A172 (cell line): ENCODE data around the gene TCEAL7. TPM values are rescaled to one million over a fixed set of nuclear protein-coding genes. Genes with fewer than 3 reads are reported as not detected.
"Not testable (repeated sequence)": the region's sequence is repeated elsewhere in the genome, so short reads cannot be mapped to it uniquely, and the experiment has no call there.

ENCODE experiments used
- DNase-seq: peaks from one replicate; pipeline ENCODE4 v3.0.0-alpha.2; 2015; ENCODE audit warnings: low spot score
- total RNA-seq: library from RNA; depleted of rRNA; stranded (reverse); fragments of >200 nt; shearing (Covaris generic); gene quantifications from 2 replicates; pipeline ENCODE4 v1.2.3, GENCODE V29; 2014; rRNA removed

The TCEAL7 gene, protein sequence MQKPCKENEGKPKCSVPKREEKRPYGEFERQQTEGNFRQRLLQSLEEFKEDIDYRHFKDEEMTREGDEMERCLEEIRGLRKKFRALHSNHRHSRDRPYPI
- 16.6 and 29.0 TPM in 2 replicates for total RNA-seq

DNA sequence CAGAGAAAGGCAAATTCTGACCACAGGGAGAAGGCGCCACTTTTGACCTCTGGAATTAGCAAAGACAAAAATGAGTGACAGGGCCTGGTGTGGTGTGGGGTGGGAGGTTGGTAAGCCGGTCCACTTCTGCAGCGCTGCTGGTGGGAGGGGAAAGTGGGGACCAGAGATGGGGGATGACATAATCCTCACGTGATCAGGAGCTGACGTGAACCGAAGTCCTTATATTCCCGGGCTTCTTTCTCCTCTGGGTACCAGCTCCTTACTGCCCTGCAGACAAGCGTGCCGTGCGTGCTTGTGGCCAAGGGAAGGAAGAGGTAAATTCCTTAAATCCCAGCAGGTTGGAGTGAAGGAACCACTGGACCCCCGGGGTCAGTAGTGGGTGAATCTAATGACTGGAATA lies at the start of gene TCEAL7:
TCEAL7 (plus strand) TSS at position 249 of the 400 bp plus-strand sequence. CDS start 1,165 bp downstream, outside the sequence.
- DNase-seq, result peak; percentile 17

DNA sequence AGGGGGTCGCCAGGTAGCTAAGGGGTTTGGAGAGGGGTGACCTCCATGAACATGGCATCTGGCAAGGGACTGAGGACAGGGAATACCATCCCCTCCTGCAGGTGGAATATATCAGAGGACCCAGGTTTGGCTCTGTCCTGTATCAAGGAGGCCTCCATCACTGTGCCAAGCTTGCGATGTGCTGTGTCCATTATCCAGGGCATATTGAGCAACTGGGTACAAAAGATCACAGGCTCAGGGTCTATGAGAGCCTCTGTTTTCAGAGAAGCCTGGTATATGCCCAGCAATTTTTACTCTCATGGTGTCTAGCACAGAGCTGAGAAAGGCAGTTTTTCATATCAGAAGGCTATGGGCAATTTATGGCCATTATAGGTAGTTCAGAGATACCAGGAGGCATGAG lies 36.9 kb upstream of the TCEAL7 start:
- no peak for DNase-seq

DNA sequence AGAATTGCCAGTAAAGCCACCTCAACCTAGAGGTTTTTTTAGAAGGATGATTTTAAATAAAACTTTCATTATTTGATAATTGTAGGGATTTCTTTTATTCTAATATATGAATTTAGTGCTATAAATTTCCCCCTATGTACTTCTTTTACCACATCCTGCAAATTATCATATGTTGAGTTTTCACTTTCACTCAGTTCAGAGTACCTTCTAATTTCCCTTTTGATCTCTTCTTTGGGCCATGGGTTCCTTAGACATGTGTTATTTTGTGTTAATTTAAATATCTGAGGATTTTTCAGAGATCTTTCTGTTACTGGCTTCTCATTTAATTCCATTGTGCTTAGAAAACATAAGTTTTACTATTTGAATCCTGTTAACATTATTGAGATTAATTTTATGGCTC lies 25.3 kb upstream of the TCEAL7 start:
- no peak for DNase-seq

DNA sequence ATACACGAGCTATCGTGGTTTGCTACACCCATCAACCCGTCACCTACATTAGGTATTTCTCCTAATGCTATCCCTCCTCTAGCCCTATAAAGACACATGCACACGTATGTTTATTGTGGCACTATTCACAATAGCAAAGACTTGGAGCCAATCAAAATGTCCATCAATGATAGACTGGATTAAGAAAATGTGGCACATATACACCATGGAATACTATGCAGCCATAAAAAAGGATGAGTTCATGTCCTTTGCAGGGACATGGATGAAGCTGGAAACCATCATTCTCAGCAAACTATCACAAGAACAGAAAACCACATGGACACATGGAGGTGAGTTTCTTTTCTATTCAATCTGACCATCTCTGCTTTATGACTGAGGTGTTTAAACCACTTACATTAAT lies 24.4 kb upstream of the TCEAL7 start:
- not testable (repeated sequence) for DNase-seq

DNA sequence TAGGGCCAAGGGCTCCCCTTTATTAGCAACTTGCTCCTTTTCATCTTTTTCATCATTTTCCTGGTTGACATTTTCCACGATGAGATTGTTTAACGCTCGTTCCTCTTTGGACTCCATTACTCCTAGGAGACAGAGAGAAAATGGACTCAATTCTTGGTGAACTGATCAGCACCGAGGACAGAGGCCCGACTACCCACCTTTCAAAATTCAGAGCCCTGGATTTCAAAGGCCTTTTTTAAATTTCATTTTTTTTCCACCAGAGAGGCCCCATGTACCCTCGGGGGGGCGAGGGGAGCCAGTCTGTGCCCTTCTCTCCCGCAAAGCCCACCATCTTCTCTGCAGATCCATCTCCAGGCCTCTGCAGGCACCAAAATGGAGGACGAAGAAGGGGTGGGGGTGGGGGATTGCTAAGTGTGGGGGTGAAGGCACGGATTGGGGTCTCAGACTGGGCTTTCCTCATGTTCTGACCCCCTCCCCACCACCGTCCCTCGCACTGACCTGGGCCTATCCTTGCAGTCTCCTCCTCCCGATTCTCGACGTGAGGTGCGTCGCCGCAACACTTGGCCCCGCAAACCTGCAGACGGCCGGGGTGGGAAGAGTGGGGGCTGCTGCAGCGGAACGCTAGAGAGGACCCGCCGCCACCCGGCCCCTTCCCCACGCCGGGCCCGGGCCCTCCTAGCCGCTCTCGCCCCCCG lies 20.0 kb upstream of the TCEAL7 start:
- no peak for DNase-seq

DNA sequence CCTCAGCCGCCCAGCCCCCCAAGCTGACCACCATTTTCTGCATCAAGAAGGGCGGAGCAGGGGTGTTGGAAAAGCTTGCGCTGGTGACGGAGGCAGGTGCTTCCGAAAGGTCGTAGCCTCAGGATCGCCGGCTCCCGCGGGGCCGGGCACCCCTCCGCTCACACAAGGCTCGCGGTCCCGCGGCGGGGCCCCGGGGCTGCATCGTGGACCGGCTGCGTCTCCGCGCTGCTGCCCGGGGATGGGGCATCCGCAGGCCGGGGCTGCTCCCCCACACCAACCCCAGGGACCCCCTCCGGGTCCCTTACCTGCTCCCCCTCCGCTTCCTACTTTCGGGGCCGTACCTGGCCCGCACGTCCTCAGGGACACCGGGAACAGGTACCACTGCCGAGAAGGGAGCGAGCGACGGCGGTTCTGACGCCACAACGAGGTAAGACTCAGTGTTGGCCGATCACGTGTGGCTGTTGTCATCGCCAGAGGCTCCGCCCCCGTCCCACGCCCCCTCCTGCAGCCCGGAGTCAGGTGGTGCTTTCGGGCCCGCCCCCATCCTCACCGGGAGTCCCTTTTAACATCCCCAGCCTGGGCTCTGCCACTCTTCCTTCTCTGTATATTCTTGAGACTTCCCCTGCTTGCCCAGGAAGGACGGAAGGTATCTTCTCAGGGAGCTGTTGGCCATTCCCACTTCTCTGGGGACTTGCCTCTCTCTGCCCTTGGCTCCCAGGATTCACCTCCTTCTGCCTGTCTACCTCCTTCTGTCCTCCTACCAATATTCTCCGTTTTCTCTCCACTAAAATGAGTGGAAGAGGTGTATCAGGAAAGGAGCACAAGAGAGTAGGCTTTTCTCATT lies 19.3 kb upstream of the TCEAL7 start, which contains the start of gene BEX2:
BEX2 (minus strand) TSS at position 436 of the 844 bp plus-strand sequence. CDS start 1,014 bp downstream, outside the sequence.
- DNase-seq, result peak; percentile 18

DNA sequence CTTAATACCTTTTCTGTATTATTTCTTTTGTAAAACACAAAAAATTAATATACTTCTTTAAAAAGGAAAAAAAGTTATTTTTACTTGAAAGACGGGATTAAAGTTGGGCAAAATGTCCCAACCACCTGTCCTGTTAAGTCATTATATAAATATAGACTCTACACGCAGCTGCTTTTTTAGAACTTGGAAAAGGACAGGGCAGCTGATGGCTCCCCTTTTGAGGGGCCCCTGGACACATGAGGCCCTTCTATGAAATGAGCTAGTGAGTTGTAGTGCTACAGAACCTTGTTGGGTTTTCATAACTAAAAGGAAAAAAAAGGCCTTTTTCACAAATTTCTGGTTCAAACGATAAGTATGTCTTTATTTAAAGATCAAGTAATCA lies 18.6 kb upstream of the TCEAL7 start:
- no peak for DNase-seq

DNA sequence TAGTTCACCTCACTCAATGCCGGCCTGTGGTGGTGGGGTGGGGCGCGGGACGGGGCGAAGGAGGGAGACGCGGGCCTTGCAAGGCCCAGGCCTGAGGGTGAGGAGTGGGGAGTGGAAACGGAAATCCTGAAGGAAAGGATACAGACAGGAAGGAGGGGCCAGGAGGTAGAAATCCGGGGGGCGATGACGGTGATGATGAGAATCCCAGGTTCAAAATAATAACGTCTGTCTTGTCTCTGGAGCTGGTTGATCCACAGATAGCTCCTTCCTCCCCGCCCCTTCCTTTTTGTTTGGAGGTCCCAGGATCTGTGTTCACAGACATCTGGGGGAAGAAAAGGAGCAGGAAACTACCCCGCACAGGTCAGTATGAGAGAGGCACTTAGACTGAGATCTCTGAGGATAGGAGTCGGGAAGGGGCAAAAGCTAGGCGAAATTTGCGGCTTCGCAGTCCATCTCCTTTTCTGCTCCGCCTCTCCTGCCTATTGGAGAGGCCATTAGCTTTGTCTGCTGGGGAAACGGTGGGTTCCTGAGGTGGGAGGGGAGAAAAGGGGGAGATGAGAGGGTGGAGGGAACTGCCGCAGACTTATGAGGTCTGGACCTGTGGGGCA lies 746 bp downstream of the TCEAL7 start:
- DNase-seq, result no peak

DNA sequence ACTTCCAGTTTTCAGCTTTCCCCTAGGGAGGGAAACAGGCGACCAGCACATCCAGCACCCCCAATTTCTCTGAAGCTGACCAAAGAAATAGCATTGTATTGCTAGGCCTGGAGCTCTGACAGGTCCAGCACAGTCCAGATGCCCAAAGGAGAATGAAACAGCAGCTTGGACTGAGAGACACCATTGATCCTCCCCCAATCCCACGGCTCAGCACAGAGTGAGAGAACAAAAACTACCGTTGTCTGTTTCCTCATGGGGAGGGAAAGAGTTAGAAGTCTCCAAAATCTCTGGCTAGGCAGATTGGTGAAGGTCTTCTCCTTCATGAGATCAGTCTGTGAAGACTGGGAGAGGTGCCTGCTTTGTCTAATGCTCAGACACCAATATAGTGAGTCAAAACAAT lies 8.6 kb downstream of the TCEAL7 start:
- DNase-seq, result no peak

DNA sequence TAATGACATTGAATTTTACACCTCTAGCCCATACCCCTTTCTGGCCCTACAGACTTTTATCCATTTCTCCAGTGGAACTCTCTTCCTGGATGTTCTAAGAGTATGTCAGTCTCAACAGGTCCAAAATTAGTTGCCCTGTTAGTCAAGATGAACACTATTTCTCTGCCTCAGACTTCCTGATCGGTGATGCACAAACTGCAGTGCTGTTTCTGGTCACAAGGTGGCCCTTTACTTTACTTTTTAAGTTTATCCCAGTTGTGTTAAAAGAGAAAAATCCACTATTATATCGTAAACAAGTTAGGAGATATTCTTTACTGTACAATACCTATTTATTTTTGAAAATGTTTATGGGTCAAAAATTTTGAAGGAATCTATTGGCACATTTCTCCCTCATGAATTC lies 13.1 kb downstream of the TCEAL7 start:
- no peak for DNase-seq

DNA sequence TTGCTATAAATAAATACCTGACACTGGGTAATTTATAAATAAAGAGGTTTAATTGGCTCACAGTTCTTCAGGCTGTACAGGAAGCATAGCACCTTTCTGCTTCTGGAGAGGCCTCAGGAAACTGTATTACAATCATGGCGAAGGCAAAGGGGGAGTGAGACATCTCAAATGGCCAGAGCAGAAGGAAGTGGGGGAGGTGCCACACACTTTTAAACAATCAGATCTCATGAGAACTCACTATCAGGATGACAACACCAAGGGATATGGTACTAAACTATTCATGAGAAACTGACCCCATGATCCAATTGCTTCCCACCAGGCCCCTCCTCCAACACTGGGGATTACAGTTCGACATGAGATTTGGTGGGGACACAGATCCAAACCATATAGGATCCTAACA lies 14.6 kb downstream of the TCEAL7 start:
- DNase-seq, result no peak

DNA sequence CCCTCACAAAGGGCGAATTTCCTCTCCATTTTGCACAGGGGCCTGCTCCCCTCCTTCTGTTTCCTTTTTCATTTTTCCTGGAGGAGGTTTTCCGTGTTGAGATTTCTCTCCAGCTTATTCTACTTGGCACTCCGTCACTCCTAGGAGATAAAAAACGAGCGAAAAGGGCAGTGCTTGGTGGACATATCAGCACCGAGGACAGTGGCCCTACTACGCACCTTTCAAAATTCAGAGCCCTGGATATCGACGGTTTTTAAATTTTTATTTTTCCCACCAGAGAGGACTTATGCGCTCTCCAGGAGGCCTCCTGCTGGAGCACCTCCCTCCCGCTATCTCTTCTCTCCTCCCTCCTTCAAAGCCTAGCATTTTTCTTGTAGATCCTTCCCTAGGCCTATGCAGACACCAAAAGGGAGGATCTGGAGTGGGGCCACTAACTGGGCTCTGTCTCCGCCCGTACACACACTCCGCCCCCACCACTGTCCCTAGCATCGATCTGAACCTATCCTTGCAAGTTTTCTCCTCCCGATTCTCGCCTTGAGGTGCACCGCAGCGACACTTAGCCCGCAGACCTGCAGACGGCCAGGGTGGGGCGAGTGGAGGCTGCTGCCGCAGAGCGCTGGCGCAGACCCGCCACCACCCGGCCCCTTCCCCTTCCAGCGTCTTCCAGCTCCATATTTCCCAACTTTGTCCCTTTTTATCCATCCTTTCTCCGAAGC lies 17.8 kb downstream of the TCEAL7 start:
- DNase-seq, result no peak

DNA sequence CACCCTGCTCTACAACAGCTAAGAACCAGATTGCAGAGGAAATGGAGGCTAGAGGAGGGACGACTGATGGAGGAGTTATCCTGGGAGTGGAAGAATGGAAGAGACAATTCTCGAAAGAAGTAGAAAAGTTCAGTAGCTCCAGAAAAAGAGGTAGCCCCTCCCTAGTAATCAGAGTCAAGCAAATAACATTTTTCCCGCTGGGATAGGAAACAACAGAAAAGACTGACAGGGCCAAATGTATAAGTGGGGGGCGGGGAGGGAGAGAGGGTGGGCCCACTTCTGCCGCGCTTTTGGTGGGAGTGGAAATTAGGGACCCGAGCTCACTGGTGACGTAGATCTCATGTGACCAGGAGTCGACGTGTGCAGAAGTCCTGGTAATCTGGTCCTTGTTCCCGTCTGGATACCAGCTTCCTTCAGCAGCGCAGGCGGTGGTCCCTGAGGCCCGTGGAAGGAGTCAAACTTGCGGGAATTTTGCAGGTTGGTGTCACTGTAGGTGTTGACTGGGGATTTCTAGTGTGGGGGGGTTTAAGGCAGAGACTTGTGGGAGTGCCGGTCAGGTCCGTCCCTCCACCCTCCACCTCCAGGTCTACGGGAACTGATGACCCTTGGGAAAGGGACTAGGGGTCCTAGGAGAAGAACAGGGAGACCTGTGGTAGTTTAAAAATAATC lies 26.2 kb downstream of the TCEAL7 start, which contains the start of gene TCEAL9:
TCEAL9 (plus strand) TSS at position 377 of the 669 bp plus-strand sequence. CDS start 1,179 bp downstream, outside the sequence.
- DNase-seq, result peak; percentile 55

DNA sequence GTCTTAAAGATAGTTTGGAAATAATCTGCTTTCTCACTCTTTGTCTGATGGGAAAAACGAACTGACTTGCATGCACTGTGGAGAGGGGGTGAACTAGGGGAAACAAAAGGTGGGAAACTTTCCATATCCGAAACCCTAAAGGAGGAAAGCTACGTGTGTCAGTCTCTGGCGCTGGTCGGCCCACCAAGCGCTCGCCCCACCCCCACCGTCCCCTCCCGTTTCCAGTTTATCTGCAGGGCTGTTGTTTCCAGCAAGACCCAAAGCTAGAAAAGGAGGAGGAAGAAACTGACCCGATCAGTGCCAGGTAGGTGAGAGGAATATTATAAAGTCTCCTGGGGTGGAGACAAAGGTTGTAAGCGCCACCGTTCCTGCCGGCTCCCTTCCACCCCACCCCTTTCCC lies 26.8 kb downstream of the TCEAL7 start:
- DNase-seq, result no peak

DNA sequence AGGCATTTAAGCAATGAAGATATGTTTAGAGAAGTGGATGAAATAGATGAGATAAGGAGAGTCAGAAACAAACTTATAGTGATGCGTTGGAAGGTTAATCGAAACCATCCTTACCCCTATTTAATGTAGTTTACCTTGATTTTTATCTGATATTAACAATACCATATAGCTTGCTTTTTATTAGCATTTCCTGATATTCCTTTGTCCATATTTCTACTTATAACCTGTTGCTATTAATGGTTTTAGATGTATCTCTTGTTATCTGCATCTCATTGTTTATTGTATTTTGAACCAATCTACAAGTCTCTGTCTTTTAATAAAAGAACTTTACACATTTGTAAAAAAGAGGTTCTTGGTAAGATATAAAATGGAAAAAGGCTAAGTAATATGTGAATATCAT lies 27.8 kb downstream of the TCEAL7 start:
- DNase-seq, result no peak

DNA sequence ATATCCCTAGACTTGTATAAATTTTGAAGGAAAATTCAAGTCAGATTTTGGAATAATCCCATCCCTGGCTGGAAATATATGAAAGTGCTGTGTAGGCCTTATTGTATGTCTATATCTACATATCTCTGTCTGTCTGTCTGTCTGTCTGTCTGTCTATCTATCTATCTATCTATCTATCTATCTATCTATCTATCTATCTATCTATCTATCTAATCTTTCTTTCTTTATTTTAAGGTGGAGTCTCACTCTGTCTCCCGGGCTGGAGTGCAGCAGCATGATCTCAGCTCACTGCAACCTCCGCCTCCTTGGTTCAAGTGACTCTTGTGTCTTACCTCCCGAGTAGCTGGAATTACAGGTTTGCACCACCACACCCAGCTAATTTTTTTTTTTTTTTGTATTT lies 29.6 kb downstream of the TCEAL7 start:
- not testable (repeated sequence) for DNase-seq

DNA sequence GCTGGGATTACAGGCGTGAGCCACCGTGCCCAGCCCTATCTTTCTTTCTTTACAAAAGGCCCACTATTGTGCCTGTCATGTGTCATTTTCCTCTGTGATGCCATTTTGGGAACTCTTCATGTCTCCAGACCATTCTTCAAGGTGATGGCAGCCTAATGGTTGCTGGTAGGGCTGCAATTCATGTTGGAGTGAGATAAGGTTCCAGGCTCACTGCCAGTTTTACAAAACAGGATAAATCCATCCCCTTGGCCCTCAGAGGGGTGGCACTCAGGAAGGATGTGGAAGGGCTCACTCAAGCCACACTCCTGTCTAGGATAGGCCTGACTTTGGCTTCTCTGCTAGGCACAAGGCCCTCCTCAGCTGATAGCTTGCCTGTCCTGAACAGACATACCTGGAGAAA lies 30.1 kb downstream of the TCEAL7 start:
- DNase-seq, result no peak

DNA sequence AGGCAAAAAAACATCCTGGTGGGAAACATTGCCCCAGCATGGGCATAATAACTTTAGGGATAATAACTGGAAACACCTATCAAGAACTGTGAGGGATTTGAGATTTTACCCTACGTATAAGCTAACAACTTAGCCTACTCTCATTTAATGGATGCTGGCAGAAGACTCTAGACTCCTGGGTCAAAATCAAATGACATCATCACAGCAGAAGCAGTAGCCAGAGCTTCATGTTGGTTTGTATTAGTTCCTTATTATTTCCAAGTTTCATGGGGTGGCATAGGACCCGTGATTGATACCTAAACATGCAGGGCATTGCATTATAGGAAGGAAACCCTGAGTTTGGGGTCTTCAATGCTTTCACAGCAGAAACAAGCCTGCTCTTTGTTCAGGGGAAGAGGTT lies 30.9 kb downstream of the TCEAL7 start:
- no peak for DNase-seq

DNA sequence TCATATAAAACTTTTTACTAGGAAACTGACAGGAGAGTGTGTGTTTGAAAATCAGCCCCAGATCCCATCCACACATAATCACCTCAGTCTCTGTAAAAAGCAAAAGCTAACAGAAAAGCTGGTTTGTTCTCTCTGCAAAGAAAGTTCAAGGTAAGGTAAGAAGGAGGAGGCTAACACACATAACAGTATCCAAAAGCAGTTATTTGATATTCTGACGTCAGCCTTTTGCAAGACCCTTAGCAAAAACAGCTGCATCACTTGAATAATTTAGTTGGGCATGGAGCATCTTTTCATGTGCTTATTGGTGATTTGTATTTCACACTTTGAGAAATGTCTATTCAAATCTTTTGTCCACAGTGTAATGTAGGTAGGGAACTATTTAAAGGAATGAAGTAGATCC lies 31.8 kb downstream of the TCEAL7 start:
- DNase-seq, result no peak

DNA sequence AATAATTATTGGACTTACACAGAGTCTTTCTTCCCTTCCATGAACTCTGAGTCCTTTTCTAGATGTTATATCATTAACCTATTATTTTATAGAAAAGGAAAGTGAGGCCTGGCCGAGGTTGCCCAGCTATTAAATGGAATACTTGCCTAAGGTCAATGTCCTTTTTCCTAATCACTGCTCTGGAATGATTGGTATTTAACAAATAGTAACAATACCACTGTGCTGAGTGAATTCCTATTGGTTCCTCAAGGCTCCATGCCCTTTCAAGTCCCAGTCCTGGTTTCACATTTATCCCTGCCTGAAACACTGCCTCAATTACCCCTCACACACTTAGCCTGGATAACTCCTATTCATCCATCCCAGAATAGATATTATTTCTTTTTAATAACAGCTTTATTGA lies 32.4 kb downstream of the TCEAL7 start:
- no peak for DNase-seq

DNA sequence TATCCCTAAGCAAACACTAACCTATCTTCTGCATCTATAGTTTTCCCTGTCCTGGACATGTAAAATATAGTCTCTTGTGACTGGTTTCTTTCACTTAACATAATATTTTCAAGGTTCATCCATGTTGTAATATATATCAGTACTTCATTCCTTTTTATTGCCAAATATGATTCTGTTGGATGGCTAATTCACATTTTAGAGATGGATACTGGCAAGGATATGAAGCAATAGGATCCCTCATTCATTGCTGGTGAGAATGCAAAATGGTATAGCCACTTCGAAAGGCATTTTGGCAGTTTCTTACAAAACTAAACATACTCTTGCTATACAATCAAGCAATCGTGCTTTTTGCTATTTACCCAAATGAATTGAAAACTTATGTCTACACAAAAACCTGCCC lies 33.0 kb downstream of the TCEAL7 start:
- no peak for DNase-seq
